Heart left ventricle (tissue), 13 donors: ENCODE measurements around the gene CFAP46.

Experiments used
- POLR2A ChIP-seq, 2 donors: fragments of 450-650 bp; IDR thresholded peaks; one replicate each; pipeline ENCODE4 v1.6.1; 2017; ENCODE audit warnings: antibody characterized with exemption in 2 of 2, mild to moderate bottlenecking in 2 of 2, moderate library complexity in 2 of 2
- TF ChIP-seq, protein P1 (sequence below), 12 donors: fragments of 200-600 bp; sonication (generic) in 4 of 12; IDR thresholded peaks; one replicate each; pipeline versions ENCODE4 v1.5.0 to v1.8.0; 2018 to 2022; ENCODE audit warnings: antibody characterized with exemption in 12 of 12, mild to moderate bottlenecking in 5 of 12
- donor health status: ischemic (EF 13 %, LVEDD 7.1; RV severe dilation, severe dysfunction).
- donor health status: DM: no; HTN: yes; CAD: no.
- donor health status: DM: no; HTN: no; CAD: no.
- donor health status: ischemic (EF 25% LVEDD 6.9; RV normal size, moderate dysfunction).
- donor health status: ischemic (EF 25% LVEDD 5.7; RV mildly dilated, moderate dysfunction).
- donor health status: ischemic (EF 35%, LVEDD 5.7; RV mildly dilated, moderate dysfunction).
- donor health status: nonischemic (EF 11% LVEDD 7.7; RV severe dilation, severe dysfunction).
- donor health status: DM: yes; HTN: yes; CAD: no.
- donor health status: PGD.
- donor health status: ischemic (EF 29% LVEDD 5.4; RV normal size, mild dysfunction).
- donor health status: nonischemic (EF 23%, LVEDD 6.1; RV moderate dilation, normal function).

DNA sequence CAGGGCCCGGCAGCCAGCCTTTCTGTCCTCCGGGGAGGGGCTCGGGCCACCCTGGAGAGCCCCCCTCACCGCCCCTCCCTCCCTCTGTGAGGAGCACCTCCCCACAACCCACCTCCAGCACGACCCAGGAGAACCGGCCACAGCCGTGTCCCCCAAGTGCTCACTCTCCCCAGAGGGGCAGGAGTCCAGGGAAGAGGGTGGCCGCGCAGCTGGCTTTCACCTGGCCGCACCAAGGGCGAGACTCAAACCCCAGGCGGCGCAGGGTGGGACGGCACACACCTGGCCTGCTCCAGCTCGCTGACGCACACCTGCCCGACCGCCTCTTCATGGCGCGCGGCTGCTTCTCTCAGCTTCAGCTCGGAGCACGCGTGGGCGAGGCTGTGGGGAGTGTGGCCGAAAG lies 73.4 kb downstream of the CFAP46 start:
- TF ChIP-seq, protein P1, sequence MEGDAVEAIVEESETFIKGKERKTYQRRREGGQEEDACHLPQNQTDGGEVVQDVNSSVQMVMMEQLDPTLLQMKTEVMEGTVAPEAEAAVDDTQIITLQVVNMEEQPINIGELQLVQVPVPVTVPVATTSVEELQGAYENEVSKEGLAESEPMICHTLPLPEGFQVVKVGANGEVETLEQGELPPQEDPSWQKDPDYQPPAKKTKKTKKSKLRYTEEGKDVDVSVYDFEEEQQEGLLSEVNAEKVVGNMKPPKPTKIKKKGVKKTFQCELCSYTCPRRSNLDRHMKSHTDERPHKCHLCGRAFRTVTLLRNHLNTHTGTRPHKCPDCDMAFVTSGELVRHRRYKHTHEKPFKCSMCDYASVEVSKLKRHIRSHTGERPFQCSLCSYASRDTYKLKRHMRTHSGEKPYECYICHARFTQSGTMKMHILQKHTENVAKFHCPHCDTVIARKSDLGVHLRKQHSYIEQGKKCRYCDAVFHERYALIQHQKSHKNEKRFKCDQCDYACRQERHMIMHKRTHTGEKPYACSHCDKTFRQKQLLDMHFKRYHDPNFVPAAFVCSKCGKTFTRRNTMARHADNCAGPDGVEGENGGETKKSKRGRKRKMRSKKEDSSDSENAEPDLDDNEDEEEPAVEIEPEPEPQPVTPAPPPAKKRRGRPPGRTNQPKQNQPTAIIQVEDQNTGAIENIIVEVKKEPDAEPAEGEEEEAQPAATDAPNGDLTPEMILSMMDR (IDR thresholded peaks at IDR 0.05), result no peak
- TF ChIP-seq POLR2A (IDR thresholded peaks at IDR 0.05), result no peak
